ENCODE measurements around the gene PPP1R1A. TPM values are rescaled to one million over a fixed set of nuclear protein-coding genes. Genes with fewer than 3 reads are reported as not detected.

Gene PPP1R1A
- total and polyA plus RNA-seq, 7 donors, result 93.7 to 360 (median 215) TPM

GRCh38 chr12:54629925-54630324 is 41.5 kb upstream of the PPP1R1A start:
- no peak for ATAC-seq
- no peak for TF ChIP-seq CTCF (IDR thresholded peaks at IDR 0.05)
- Histone ChIP-seq H3K27me3 (ENCODE audit: insufficient read depth in 3 of 3, low read length in 2 of 3) (peaks cover 0 to 4% (median 0%) of the 10 kb centered on the region in 3 donors), H3K4me3 (no peak overlapping the region), H3K27ac (no peak overlapping the region), H3K36me3 (ENCODE audit: insufficient read depth in 1 of 2, low read depth in 1 of 2) (no peaks in the 10 kb centered on the region), H3K9me3 (no peaks in the 10 kb centered on the region), H3K4me1 (no peaks in the 10 kb centered on the region)
- intact Hi-C loops (cut with DNase I), result no loop called here
- no peak for DNase-seq
- WGBS, 3 donors, result 89 to 93% (median 92%) methylated on average over 2 of the region's 2 CpGs

GRCh38 chr12:54628186-54628846 is 39.9 kb upstream of the PPP1R1A start:
- WGBS, 3 donors, result 82 to 94% (median 93%) methylated on average over 3 of the region's 3 CpGs
- intact Hi-C loops (cut with DNase I), result no loop called here
- no peak overlapping the region for H3K4me3 ChIP-seq
- no peaks in the 10 kb centered on the region for H3K9me3 ChIP-seq
- no peaks in the 10 kb centered on the region for H3K36me3 ChIP-seq (ENCODE audit: insufficient read depth in 1 of 2, low read depth in 1 of 2)
- H3K27me3 ChIP-seq (ENCODE audit: insufficient read depth in 3 of 3, low read length in 2 of 3), result peaks cover 0 to 15% (median 0%) of the 10 kb centered on the region in 3 donors
- no peak overlapping the region for H3K27ac ChIP-seq
- peaks cover 4% of the 10 kb centered on the region for H3K4me1 ChIP-seq
- DNase-seq, result no peak
- TF ChIP-seq CTCF (IDR thresholded peaks at IDR 0.05), result no peak
- no peak for ATAC-seq

- no peak overlapping the region for H3K27ac ChIP-seq
- no peaks in the 10 kb centered on the region for H3K36me3 ChIP-seq (ENCODE audit: insufficient read depth in 1 of 2, low read depth in 1 of 2)
- TF ChIP-seq CTCF (IDR thresholded peaks at IDR 0.05), result no peak
- no peak overlapping the region for H3K4me3 ChIP-seq
- WGBS, 3 donors, result 89 to 97% (median 94%) methylated on average over 3 of the region's 3 CpGs
- intact Hi-C loops (cut with DNase I), result no loop called here
- H3K27me3 ChIP-seq (ENCODE audit: insufficient read depth in 3 of 3, low read length in 2 of 3), result peaks cover 0 to 14% (median 0%) of the 10 kb centered on the region in 3 donors
- H3K4me1 ChIP-seq, result peaks cover 4% of the 10 kb centered on the region
- no peaks in the 10 kb centered on the region for H3K9me3 ChIP-seq
- no peak for DNase-seq
- no peak for ATAC-seq
Observed at GRCh38 chr12:54627304-54627703, 38.8 kb upstream of the PPP1R1A start.

GRCh38 chr12:54625598-54625997 is 37.1 kb upstream of the PPP1R1A start:
- no peak for TF ChIP-seq CTCF (IDR thresholded peaks at IDR 0.05)
- ATAC-seq (no peak), DNase-seq (no peak)
- H3K27me3 ChIP-seq (ENCODE audit: insufficient read depth in 3 of 3, low read length in 2 of 3), result peaks cover 0 to 17% (median 0%) of the 10 kb centered on the region in 3 donors
- H3K4me3 ChIP-seq, result no peak overlapping the region
- peaks cover 4% of the 10 kb centered on the region for H3K4me1 ChIP-seq
- no peaks in the 10 kb centered on the region for H3K9me3 ChIP-seq
- intact Hi-C loops (cut with DNase I), result loop anchor here in 1 of 2 donors (1.0 kb wide), 1 partner anchor 48 kb away; no protein-coding TSS in a partner anchor
- no peak overlapping the region for H3K27ac ChIP-seq
- H3K36me3 ChIP-seq (ENCODE audit: insufficient read depth in 1 of 2, low read depth in 1 of 2), result no peaks in the 10 kb centered on the region
